ENCODE results near the gene ERMARD. TPM values are rescaled to one million over a fixed set of nuclear protein-coding genes. Genes with fewer than 3 reads are reported as not detected.
"Not testable (repeated sequence)": the region's sequence is repeated elsewhere in the genome, so short reads cannot be mapped to it uniquely, and the experiment has no call there.

The ERMARD gene
- total RNA-seq, 1 donor from 2014 or later: 26.3 TPM

GRCh38 chr6:169755162-169755561, 3.7 kb downstream of the ERMARD start:
- TF ChIP-seq, protein P1, sequence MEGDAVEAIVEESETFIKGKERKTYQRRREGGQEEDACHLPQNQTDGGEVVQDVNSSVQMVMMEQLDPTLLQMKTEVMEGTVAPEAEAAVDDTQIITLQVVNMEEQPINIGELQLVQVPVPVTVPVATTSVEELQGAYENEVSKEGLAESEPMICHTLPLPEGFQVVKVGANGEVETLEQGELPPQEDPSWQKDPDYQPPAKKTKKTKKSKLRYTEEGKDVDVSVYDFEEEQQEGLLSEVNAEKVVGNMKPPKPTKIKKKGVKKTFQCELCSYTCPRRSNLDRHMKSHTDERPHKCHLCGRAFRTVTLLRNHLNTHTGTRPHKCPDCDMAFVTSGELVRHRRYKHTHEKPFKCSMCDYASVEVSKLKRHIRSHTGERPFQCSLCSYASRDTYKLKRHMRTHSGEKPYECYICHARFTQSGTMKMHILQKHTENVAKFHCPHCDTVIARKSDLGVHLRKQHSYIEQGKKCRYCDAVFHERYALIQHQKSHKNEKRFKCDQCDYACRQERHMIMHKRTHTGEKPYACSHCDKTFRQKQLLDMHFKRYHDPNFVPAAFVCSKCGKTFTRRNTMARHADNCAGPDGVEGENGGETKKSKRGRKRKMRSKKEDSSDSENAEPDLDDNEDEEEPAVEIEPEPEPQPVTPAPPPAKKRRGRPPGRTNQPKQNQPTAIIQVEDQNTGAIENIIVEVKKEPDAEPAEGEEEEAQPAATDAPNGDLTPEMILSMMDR (conservative IDR thresholded peaks at IDR 0.05): no peak
- no peak for DNase-seq (ENCODE audit: low read depth, low spot score)
- Mint-ChIP-seq H3K9me3 (no peaks in the 10 kb centered on the region), H3K36me3 (ENCODE audit: low read depth) (peaks cover 5% of the 10 kb centered on the region), H3K27me3 (ENCODE audit: low read depth) (no peaks in the 10 kb centered on the region), H3K4me3 (no peak overlapping the region), H3K27ac (ENCODE audit: unreplicated experiment) (no peak overlapping the region), H3K4me1 (peaks cover 28% of the 10 kb centered on the region)

DNA sequence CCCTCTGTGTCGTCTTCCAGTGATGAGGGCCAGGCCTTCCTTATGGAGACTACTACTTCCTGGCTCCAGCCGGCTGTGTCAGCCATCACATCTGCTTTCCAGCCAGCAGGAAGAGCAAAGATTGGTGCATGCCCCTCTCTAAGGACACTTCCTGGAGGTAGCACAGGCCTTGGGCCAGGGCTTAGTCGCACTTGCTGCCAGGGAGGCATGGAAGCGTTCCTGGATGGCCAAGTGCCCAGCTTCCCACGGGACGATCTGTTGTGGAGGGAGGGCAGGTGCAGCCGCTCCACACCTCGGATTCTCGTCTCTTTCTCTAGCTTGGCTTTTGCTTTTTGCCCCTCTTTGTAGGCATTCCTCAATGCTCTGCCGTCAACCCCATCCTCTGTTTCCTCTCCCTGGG, 11.9 kb downstream of the ERMARD start:
- H3K36me3 Mint-ChIP-seq (ENCODE audit: low read depth): peaks cover 7% of the 10 kb centered on the region
- H3K27ac Mint-ChIP-seq (ENCODE audit: unreplicated experiment): no peak overlapping the region
- DNase-seq (ENCODE audit: low read depth, low spot score): no peak
- no peak overlapping the region for H3K4me3 Mint-ChIP-seq
- TF ChIP-seq, protein P1 (conservative IDR thresholded peaks at IDR 0.05): no peak
- no peaks in the 10 kb centered on the region for H3K4me1 Mint-ChIP-seq
- H3K9me3 Mint-ChIP-seq: no peaks in the 10 kb centered on the region
- H3K27me3 Mint-ChIP-seq (ENCODE audit: low read depth): no peaks in the 10 kb centered on the region

DNA sequence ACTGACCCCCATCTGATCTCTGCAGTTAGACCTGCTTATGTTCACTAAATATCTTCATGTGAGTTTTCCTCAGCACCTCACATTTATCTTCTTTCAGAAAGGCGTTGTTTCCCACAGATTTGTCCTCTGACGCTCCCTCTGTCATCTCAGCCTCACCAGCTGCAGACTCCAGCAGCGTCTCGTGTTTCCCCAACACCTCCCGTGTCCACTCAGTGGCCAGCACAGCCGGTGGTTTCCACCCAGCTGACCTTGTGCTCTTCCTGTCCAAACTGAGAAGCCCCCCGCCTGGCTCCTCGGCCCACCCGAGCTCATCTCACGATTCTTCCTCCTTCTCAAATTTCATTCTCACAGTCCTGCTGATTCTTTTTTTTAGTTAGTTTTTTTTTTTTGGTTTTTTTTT, 12.5 kb downstream of the ERMARD start:
- peaks cover 7% of the 10 kb centered on the region for H3K36me3 Mint-ChIP-seq (ENCODE audit: low read depth)
- no peaks in the 10 kb centered on the region for H3K9me3 Mint-ChIP-seq
- no peaks in the 10 kb centered on the region for H3K27me3 Mint-ChIP-seq (ENCODE audit: low read depth)
- peak overlapping the region; percentile 57 for H3K27ac Mint-ChIP-seq (ENCODE audit: unreplicated experiment)
- no peak for DNase-seq (ENCODE audit: low read depth, low spot score)
- TF ChIP-seq, protein P1 (conservative IDR thresholded peaks at IDR 0.05): no peak
- no peaks in the 10 kb centered on the region for H3K4me1 Mint-ChIP-seq
- no peak overlapping the region for H3K4me3 Mint-ChIP-seq

DNA sequence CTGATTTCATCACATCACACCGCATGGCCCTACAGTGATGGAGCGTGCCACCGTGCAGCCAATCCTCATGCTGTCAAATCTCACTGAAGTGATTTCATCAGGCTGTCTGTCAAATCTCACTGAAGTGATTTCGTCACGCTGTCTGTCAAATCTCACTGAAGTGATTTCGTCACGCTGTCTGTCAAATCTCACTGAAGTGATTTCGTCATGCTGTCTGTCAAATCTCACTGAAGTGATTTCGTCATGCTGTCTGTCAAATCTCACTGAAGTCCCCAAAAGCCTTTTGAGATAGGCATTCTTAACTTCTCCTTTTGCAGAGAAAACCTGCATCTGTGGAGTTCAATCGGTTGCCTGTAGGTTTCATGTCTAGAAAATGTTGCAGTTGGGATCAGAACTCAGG, 14.4 kb downstream of the ERMARD start:
- not testable (repeated sequence) for DNase-seq (ENCODE audit: low read depth, low spot score); H3K4me3 Mint-ChIP-seq; H3K36me3 Mint-ChIP-seq (ENCODE audit: low read depth); H3K27me3 Mint-ChIP-seq (ENCODE audit: low read depth); H3K9me3 Mint-ChIP-seq; H3K4me1 Mint-ChIP-seq
- peak overlapping the region; percentile 75 for H3K27ac Mint-ChIP-seq (ENCODE audit: unreplicated experiment)

GRCh38 chr6:169766232-169766631, 14.8 kb downstream of the ERMARD start:
- TF ChIP-seq, protein P1 (conservative IDR thresholded peaks at IDR 0.05): no peak
- Mint-ChIP-seq H3K27me3 (ENCODE audit: low read depth) (no peaks in the 10 kb centered on the region), H3K9me3 (no peaks in the 10 kb centered on the region), H3K27ac (ENCODE audit: unreplicated experiment) (peak overlapping the region; percentile 75), H3K4me1 (no peaks in the 10 kb centered on the region), H3K4me3 (no peak overlapping the region), H3K36me3 (ENCODE audit: low read depth) (peaks cover 4% of the 10 kb centered on the region)
- DNase-seq (ENCODE audit: low read depth, low spot score): no peak

DNA sequence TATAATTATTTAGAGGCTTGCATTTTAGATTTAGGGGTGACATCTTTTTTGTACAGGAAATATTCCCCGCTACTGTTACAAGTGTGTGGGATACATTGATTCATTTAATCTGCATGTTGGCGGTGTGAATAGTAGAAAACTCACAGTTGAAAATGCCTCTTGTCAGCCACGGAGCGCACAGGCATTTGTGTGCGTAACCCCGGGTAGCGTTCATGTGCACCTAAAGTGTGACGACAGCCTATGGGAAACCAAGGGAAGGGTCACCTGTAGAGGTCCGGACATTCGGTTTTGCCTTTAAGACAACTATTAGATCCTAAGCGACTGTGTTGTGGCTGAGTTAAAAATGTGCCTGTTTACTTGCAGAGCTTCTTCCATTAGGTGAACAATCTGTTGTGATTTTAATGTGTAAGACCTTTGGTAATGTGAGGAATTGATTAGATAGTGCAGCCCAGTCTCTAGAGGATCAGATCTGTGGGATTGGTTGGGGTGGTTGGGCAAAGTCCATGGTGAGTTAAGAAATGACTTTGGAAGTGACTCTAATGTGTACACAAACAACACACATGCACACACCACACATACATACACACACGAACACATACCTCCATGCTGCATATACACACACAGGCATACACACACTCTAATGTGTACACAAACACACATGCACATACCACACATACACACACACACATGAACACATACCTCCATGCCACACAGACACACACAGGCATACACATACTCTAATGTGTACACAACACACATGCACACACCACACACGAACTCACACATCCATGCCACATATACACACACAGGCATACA, 15.7 kb downstream of the ERMARD start:
- Mint-ChIP-seq H3K9me3 (no peaks in the 10 kb centered on the region), H3K4me3 (no peak overlapping the region), H3K36me3 (ENCODE audit: low read depth) (peaks cover 6% of the 10 kb centered on the region), H3K4me1 (no peaks in the 10 kb centered on the region), H3K27ac (ENCODE audit: unreplicated experiment) (peak overlapping the region; percentile 27), H3K27me3 (ENCODE audit: low read depth) (no peaks in the 10 kb centered on the region)
- no peak for DNase-seq (ENCODE audit: low read depth, low spot score)
- TF ChIP-seq, protein P1 (conservative IDR thresholded peaks at IDR 0.05): no peak
